Measurements from ENCODE around the gene NACC2. TPM values are rescaled to one million over a fixed set of nuclear protein-coding genes. Genes with fewer than 3 reads are reported as not detected.

Gene NACC2
- total RNA-seq, 1 experiment from 2014 or later, result 22.0 TPM

GRCh38 chr9:136108648-136109266 lies 13.7 kb upstream of the NACC2 start:
- Mint-ChIP-seq H3K4me3 (ENCODE audit: unreplicated experiment) (peak overlapping the region; percentile 69), H3K27me3 (ENCODE audit: insufficient read depth, unreplicated experiment) (no peaks in the 10 kb centered on the region), H3K36me3 (ENCODE audit: insufficient read depth, unreplicated experiment) (peaks cover 7% of the 10 kb centered on the region), H3K9me3 (ENCODE audit: unreplicated experiment) (no peaks in the 10 kb centered on the region), H3K27ac (ENCODE audit: unreplicated experiment) (no peak overlapping the region), H3K4me1 (ENCODE audit: low read depth, unreplicated experiment) (no peaks in the 10 kb centered on the region)
- H3K36me3 ChIP-seq (ENCODE audit: control insufficient read depth, insufficient read depth, low read length), result no peaks in the 10 kb centered on the region
- TF ChIP-seq, protein P1, sequence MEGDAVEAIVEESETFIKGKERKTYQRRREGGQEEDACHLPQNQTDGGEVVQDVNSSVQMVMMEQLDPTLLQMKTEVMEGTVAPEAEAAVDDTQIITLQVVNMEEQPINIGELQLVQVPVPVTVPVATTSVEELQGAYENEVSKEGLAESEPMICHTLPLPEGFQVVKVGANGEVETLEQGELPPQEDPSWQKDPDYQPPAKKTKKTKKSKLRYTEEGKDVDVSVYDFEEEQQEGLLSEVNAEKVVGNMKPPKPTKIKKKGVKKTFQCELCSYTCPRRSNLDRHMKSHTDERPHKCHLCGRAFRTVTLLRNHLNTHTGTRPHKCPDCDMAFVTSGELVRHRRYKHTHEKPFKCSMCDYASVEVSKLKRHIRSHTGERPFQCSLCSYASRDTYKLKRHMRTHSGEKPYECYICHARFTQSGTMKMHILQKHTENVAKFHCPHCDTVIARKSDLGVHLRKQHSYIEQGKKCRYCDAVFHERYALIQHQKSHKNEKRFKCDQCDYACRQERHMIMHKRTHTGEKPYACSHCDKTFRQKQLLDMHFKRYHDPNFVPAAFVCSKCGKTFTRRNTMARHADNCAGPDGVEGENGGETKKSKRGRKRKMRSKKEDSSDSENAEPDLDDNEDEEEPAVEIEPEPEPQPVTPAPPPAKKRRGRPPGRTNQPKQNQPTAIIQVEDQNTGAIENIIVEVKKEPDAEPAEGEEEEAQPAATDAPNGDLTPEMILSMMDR (IDR thresholded peaks at IDR 0.05; ENCODE audit: insufficient read depth in 1 of 2, low read depth in 1 of 2, low read length in 1 of 2, severe bottlenecking in 1 of 2, unreplicated experiment in 1 of 2), result no peak
- intact Hi-C loops (cut with micrococcal nuclease; ENCODE audit: unreplicated experiment), result loop anchor here (1.0 kb wide), 1 partner anchor 11 kb away; no protein-coding TSS in a partner anchor
- H3K27me3 ChIP-seq (replicated peaks; ENCODE audit: control insufficient read depth, insufficient read depth, low read length), result no peaks in the 10 kb centered on the region
- H3K4me3 ChIP-seq (ENCODE audit: low read depth, low read length), result peak overlapping the region; percentile 40; the same call in 1 of the 2 replicates
- peaks cover 24% of the 10 kb centered on the region for H3K4me1 ChIP-seq
- no peak for DNase-seq
- CTCF ChIA-PET, result interaction anchor here (1.2 kb wide), 1 partner anchor 11 kb away, joined by 5 read pairs; no protein-coding TSS in a partner anchor
- BruUV-seq (replicated peaks), result no TSS peak
- POLR2A ChIA-PET, result no interaction called here
- H3K9me3 ChIP-seq, result no peaks in the 10 kb centered on the region

GRCh38 chr9:136107953-136108647 lies 13.0 kb upstream of the NACC2 start:
- no TSS peak for BruUV-seq (replicated peaks)
- Histone ChIP-seq H3K27me3 (replicated peaks; ENCODE audit: control insufficient read depth, insufficient read depth, low read length) (no peaks in the 10 kb centered on the region), H3K36me3 (ENCODE audit: control insufficient read depth, insufficient read depth, low read length) (no peaks in the 10 kb centered on the region), H3K4me3 (ENCODE audit: low read depth, low read length) (no peak overlapping the region), H3K4me1 (peaks cover 24% of the 10 kb centered on the region), H3K9me3 (no peaks in the 10 kb centered on the region)
- ChIA-PET POLR2A (no interaction called here), CTCF (interaction anchor here (1.2 kb wide), 1 partner anchor 11 kb away, joined by 5 read pairs; no protein-coding TSS in a partner anchor)
- no peaks in the 10 kb centered on the region for H3K36me3 Mint-ChIP-seq (ENCODE audit: insufficient read depth, unreplicated experiment)
- H3K27ac Mint-ChIP-seq (ENCODE audit: unreplicated experiment), result no peak overlapping the region
- H3K4me1 Mint-ChIP-seq (ENCODE audit: low read depth, unreplicated experiment), result no peaks in the 10 kb centered on the region
- H3K4me3 Mint-ChIP-seq (ENCODE audit: unreplicated experiment), result no peak overlapping the region
- TF ChIP-seq, protein P1 (IDR thresholded peaks at IDR 0.05; ENCODE audit: insufficient read depth in 1 of 2, low read depth in 1 of 2, low read length in 1 of 2, severe bottlenecking in 1 of 2, unreplicated experiment in 1 of 2), result no peak
- no peaks in the 10 kb centered on the region for H3K9me3 Mint-ChIP-seq (ENCODE audit: unreplicated experiment)
- no peaks in the 10 kb centered on the region for H3K27me3 Mint-ChIP-seq (ENCODE audit: insufficient read depth, unreplicated experiment)
- intact Hi-C loops (cut with micrococcal nuclease; ENCODE audit: unreplicated experiment), result no loop called here
- DNase-seq, result no peak

DNA sequence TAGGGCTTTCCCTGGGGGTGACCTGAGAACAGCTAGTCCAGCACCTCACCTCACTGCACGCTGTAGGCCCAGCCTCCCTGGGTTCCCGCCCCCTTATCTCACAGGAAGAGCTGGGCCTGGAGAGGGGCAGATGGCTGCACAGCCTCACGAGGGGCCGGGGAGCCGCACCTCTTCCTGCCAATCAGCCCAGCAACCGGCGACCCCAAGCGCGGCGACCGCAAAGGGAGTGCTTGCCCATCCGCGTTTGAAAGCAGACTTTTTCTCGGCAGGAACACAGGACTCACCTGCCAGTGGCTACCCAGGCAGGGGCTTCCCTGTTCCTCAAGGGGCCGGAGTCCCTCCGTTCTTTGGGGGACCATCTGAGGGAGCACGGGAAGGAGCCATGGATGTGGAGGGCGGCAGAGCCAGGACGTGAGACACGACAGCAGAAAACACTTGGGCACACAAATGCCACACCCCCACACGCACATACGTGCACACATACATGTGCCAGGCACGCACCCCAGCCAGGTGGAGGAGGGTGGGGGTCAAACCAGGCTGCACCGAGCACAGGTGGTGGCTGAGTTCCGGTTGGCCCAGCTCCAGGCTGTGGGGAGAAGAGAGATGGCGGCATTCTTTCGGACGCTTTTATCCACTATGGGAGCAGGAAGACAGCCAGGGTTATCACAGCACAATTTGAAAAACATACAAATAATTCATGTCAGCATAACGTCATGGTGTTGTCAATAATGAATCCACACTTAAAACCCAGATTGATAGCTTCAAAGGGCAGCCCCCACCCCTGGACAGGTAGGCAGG lies 12.3 kb upstream of the NACC2 start:
- BruUV-seq (replicated peaks), result no TSS peak
- POLR2A ChIA-PET, result no interaction called here
- no peak overlapping the region for H3K27ac Mint-ChIP-seq (ENCODE audit: unreplicated experiment)

More for the DNA sequence above, 12.3 kb upstream of the NACC2 start:
- intact Hi-C loops (cut with micrococcal nuclease; ENCODE audit: unreplicated experiment), result no loop called here
- TF ChIP-seq, protein P1 (IDR thresholded peaks at IDR 0.05; ENCODE audit: insufficient read depth in 1 of 2, low read depth in 1 of 2, low read length in 1 of 2, severe bottlenecking in 1 of 2, unreplicated experiment in 1 of 2), result no peak
- Histone ChIP-seq H3K4me3 (ENCODE audit: low read depth, low read length) (no peak overlapping the region), H3K4me1 (peaks cover 24% of the 10 kb centered on the region), H3K27me3 (replicated peaks; ENCODE audit: control insufficient read depth, insufficient read depth, low read length) (no peaks in the 10 kb centered on the region), H3K36me3 (ENCODE audit: control insufficient read depth, insufficient read depth, low read length) (no peaks in the 10 kb centered on the region), H3K9me3 (no peaks in the 10 kb centered on the region)
- Mint-ChIP-seq H3K27me3 (ENCODE audit: insufficient read depth, unreplicated experiment) (no peaks in the 10 kb centered on the region), H3K4me1 (ENCODE audit: low read depth, unreplicated experiment) (no peaks in the 10 kb centered on the region), H3K9me3 (ENCODE audit: unreplicated experiment) (no peaks in the 10 kb centered on the region), H3K4me3 (ENCODE audit: unreplicated experiment) (no peak overlapping the region), H3K36me3 (ENCODE audit: insufficient read depth, unreplicated experiment) (no peaks in the 10 kb centered on the region)
- no peak for DNase-seq
- CTCF ChIA-PET, result interaction anchor here (0.9 kb wide), 1 partner anchor 139 kb away, joined by 3 read pairs; no protein-coding TSS in a partner anchor

Measured in Caco-2 (cell line).